Measurements from ENCODE around the gene CNGB1. TPM values are rescaled to one million over a fixed set of nuclear protein-coding genes. Genes with fewer than 3 reads are reported as not detected.

CNGB1 gene
- total RNA-seq, 1 experiment from 2014 or later, result 0.04 TPM

DNA sequence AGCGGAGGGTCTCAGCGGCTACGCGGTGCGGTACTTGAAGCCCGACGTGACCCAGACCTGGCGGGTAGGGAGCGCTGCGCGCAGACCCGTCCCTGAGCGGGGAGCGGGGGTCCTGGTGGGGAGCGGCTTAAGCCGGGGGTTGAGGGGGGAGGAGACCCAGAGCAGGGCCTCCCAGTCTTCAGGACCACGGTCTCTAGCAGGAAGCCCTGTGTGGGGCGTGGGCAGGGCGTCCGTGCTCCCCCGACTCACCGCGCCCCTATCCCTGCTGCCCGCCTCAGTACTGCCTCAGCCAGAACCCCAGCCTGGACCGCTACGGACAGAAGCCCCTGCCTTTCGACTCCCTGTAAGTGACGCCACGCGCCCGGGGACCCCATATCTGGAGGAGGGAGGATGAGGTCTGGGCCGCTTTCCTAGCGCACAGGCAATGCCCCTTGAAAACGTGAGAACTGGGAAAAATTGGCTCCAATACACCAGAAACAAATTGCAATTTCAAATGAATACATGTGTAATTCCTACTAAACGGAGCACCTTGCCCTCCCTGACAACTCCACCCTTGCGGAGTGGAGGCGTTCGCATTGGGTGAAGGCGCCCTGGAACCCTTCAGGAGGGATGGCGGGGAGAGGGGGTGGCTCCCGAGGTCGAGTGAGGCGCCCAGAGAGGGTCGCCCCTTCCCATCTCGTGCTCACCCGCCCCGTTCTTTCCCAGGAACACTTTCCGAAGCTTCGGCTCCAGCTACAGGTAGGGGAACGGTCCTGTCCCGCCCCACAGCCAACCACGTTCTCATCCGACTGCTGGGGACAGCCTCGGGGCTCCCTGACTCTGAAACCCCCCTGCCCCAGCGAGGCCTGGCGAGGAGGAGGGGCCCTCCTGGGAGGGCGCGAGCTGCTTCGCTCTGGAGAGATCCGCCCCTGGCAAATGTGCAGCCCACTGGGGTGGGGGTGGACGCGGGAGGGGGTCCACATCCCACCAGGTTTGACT, 14.6 kb upstream of the CNGB1 start:
- no peaks in the 10 kb centered on the region for H3K79me2 ChIP-seq (ENCODE audit: low read length)
- ChIA-PET CTCF (interaction anchor here (0.6 kb wide), 1 partner anchor 675 kb away, joined by 3 read pairs; no protein-coding TSS in a partner anchor), POLR2A (ENCODE audit: unreplicated experiment) (no interaction called here)
- DNase-seq (no peak), ATAC-seq (no peak)
- no peaks in the 10 kb centered on the region for H3K4me1 ChIP-seq (ENCODE audit: insufficient read depth, low read length)
- no peaks in the 10 kb centered on the region for H4K20me1 ChIP-seq (ENCODE audit: low read length)
- TF ChIP-seq EZH2phosphoT487 (IDR thresholded peaks at IDR 0.05; ENCODE audit: borderline replicate concordance, low read length), result no peak
- TF ChIP-seq EZH2 (IDR thresholded peaks at IDR 0.05; ENCODE audit: low read length, unreplicated experiment), result no peak
- TF ChIP-seq, protein P1, sequence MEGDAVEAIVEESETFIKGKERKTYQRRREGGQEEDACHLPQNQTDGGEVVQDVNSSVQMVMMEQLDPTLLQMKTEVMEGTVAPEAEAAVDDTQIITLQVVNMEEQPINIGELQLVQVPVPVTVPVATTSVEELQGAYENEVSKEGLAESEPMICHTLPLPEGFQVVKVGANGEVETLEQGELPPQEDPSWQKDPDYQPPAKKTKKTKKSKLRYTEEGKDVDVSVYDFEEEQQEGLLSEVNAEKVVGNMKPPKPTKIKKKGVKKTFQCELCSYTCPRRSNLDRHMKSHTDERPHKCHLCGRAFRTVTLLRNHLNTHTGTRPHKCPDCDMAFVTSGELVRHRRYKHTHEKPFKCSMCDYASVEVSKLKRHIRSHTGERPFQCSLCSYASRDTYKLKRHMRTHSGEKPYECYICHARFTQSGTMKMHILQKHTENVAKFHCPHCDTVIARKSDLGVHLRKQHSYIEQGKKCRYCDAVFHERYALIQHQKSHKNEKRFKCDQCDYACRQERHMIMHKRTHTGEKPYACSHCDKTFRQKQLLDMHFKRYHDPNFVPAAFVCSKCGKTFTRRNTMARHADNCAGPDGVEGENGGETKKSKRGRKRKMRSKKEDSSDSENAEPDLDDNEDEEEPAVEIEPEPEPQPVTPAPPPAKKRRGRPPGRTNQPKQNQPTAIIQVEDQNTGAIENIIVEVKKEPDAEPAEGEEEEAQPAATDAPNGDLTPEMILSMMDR (conservative IDR thresholded peaks at IDR 0.05; ENCODE audit: low read depth, low read length), result no peak
- no peaks in the 10 kb centered on the region for H3K9me3 ChIP-seq (ENCODE audit: low read length)
- H2AFZ ChIP-seq (ENCODE audit: low read length), result no peak overlapping the region
- no peak overlapping the region for H3K9ac ChIP-seq (ENCODE audit: low read length)
- no peak overlapping the region for H3K27ac ChIP-seq (ENCODE audit: low read length)
- BruUV-seq (replicated peaks), result no TSS peak
- no peaks in the 10 kb centered on the region for H3F3A ChIP-seq (ENCODE audit: low read length, unreplicated experiment)
- H3K4me2 ChIP-seq (ENCODE audit: low read length), result no peak overlapping the region
- intact Hi-C loops (cut with micrococcal nuclease), result no loop called here
- no peaks in the 10 kb centered on the region for H3K27me3 ChIP-seq (ENCODE audit: low read length)
- no peak overlapping the region for H3K4me3 ChIP-seq (ENCODE audit: low read length)
- H3K36me3 ChIP-seq (ENCODE audit: low read depth, low read length), result no peaks in the 10 kb centered on the region
- H3K9me2 ChIP-seq (replicated peaks; ENCODE audit: low read length), result no peaks in the 10 kb centered on the region

DNA sequence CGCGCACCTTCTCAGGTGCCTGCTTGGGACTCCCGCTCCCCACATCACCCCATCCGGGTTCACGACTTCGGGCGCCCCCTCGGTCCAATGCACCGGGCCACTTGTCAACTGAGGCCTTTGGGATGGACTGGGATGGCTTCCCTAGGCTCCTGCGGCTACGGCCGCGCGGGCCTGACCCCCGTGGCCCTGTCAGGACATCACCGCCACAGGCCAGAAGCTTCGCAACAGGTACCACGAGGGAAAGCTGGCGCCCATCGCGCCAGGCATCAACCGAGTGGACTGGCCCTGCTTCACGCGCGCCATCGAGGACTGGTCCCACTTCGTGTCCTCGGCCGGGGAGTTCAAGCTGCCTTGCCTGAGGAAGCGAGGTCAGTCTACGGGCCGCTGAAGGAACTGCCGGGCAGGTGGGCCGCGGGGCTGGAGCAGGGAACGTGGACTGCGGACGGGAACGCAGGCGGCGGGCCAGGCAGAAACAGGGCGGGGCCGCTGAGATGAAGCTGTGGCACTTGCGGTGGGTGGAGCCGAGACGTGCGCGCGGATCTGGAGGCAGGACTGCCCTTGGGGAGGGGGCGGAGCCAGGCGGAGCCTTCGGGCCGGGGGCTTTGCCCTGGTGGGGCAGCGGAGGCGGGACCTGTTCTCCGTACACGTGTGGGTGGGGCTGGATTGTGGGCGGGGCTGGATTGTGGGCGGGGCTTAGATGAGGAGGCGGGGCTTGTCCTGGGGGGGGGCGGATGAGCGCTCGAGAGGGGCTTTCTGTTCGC, 13.7 kb upstream of the CNGB1 start:
- no peaks in the 10 kb centered on the region for H3K79me2 ChIP-seq (ENCODE audit: low read length)
- no TSS peak for BruUV-seq (replicated peaks)
- H2AFZ ChIP-seq (ENCODE audit: low read length), result no peak overlapping the region
- H3K27ac ChIP-seq (ENCODE audit: low read length), result no peak overlapping the region
- intact Hi-C loops (cut with micrococcal nuclease), result no loop called here
- no peak overlapping the region for H3K9ac ChIP-seq (ENCODE audit: low read length)
- H3K4me2 ChIP-seq (ENCODE audit: low read length), result no peak overlapping the region
- ChIA-PET CTCF (interaction anchor here (0.6 kb wide), 1 partner anchor 676 kb away, joined by 3 read pairs; no protein-coding TSS in a partner anchor), POLR2A (ENCODE audit: unreplicated experiment) (no interaction called here)
- H3K36me3 ChIP-seq (ENCODE audit: low read depth, low read length), result no peaks in the 10 kb centered on the region
- TF ChIP-seq EZH2phosphoT487 (IDR thresholded peaks at IDR 0.05; ENCODE audit: borderline replicate concordance, low read length), result no peak
- TF ChIP-seq, protein P1 (conservative IDR thresholded peaks at IDR 0.05; ENCODE audit: low read depth, low read length), result no peak
- no peak for TF ChIP-seq EZH2 (IDR thresholded peaks at IDR 0.05; ENCODE audit: low read length, unreplicated experiment)
- H3K4me1 ChIP-seq (ENCODE audit: insufficient read depth, low read length), result no peaks in the 10 kb centered on the region
- no peaks in the 10 kb centered on the region for H3K9me2 ChIP-seq (replicated peaks; ENCODE audit: low read length)
- no peaks in the 10 kb centered on the region for H3K9me3 ChIP-seq (ENCODE audit: low read length)
- no peaks in the 10 kb centered on the region for H4K20me1 ChIP-seq (ENCODE audit: low read length)
- DNase-seq (no peak), ATAC-seq (no peak; the same call in 1 of the 2 replicates)
- no peaks in the 10 kb centered on the region for H3K27me3 ChIP-seq (ENCODE audit: low read length)
- no peaks in the 10 kb centered on the region for H3F3A ChIP-seq (ENCODE audit: low read length, unreplicated experiment)
- no peak overlapping the region for H3K4me3 ChIP-seq (ENCODE audit: low read length)

All from PC-3 (cell line).